HepG2 (cell line): ENCODE data around the gene MEF2D. TPM values are rescaled to one million over a fixed set of nuclear protein-coding genes. Genes with fewer than 3 reads are reported as not detected.

Experiments
- ATAD3A ChIP-seq: sonication (generic); formaldehyde crosslinking; IDR thresholded peaks from 2 replicates; pipeline ENCODE4 v1.4.0; 2020; ENCODE audit warnings: missing genetic modification reagents
- BHLHE40 ChIP-seq: IDR thresholded peaks from 2 replicates; pipeline ENCODE4 v1.6.1; 2011; ENCODE audit warnings: low read length, improper control_type of control experiment
- CCAR2 ChIP-seq: fragments of 200-400 bp; formaldehyde crosslinking; optimal IDR thresholded peaks from 2 replicates; pipeline ENCODE3; 2018; ENCODE audit warnings: low read depth, mild to moderate bottlenecking, low read length, moderate library complexity
- RELA ChIP-seq: sonication (generic); formaldehyde crosslinking; IDR thresholded peaks from 2 replicates; pipeline ENCODE4 v1.4.0; 2020; ENCODE audit warnings: missing genetic modification reagents
- SNAI1 ChIP-seq: sonication (generic); formaldehyde crosslinking; IDR thresholded peaks from 2 replicates; pipeline ENCODE4 v1.5.0; 2020; ENCODE audit warnings: mild to moderate bottlenecking, missing genetic modification reagents, borderline replicate concordance
- SRSF1 ChIP-seq: fragments of 200-400 bp; formaldehyde crosslinking; optimal IDR thresholded peaks from 2 replicates; pipeline ENCODE3; 2017; ENCODE audit warnings: mild to moderate bottlenecking, low read depth, low read length, moderate library complexity
- ZC3H4 ChIP-seq: sonication (generic); formaldehyde crosslinking; IDR thresholded peaks from 2 replicates; pipeline ENCODE4 v1.4.0; 2020; ENCODE audit warnings: missing genetic modification reagents, borderline replicate concordance
- ZNF124 ChIP-seq: sonication (generic); formaldehyde crosslinking; IDR thresholded peaks from 2 replicates; pipeline ENCODE4 v1.4.0; 2020; ENCODE audit warnings: missing genetic modification reagents
- ZNF350 ChIP-seq: sonication (generic); formaldehyde crosslinking; IDR thresholded peaks from 2 replicates; pipeline ENCODE4 v1.4.0; 2020; ENCODE audit warnings: mild to moderate bottlenecking, low read depth, missing genetic modification reagents, borderline replicate concordance
- ZNF549 ChIP-seq: sonication (generic); formaldehyde crosslinking; IDR thresholded peaks from 2 replicates; pipeline ENCODE4 v1.5.0; 2020; ENCODE audit warnings: missing genetic modification reagents
- ZNF773 ChIP-seq: sonication (generic); formaldehyde crosslinking; IDR thresholded peaks from 2 replicates; pipeline ENCODE4 v1.4.0; 2020; ENCODE audit warnings: missing genetic modification reagents, borderline replicate concordance
- ZNF816 ChIP-seq: sonication (generic); formaldehyde crosslinking; IDR thresholded peaks from 2 replicates; pipeline ENCODE4 v1.8.0; 2022; ENCODE audit warnings: missing genetic modification reagents, mild to moderate bottlenecking, borderline replicate concordance
- ZNF850 ChIP-seq: sonication (generic); formaldehyde crosslinking; conservative IDR thresholded peaks from 2 replicates; pipeline ENCODE4 v1.9.0; 2021; ENCODE audit warnings: mild to moderate bottlenecking, missing genetic modification reagents
- polyA plus RNA-seq, 8 experiments: library from polyadenylated mRNA; depleted of rRNA in 3 of 8; stranded (reverse) in 7 of 8; unstranded in 1 of 8; fragments of >200 nt; fragmentation: Illumina TruSeq in 4 of 8; extraction: Trizol in 4 of 8; gene quantifications; 2 replicates each; pipeline versions ENCODE4 v1.2.1 to v1.2.3, GENCODE V29; 2011 to 2016; ENCODE audit warnings: low read depth in 4 of 8, missing spikeins in 1 of 8, mixed read lengths in 1 of 8; ENCODE audit not compliant: insufficient read depth in 1 of 8
- total RNA-seq, 5 experiments: library from RNA; depleted of rRNA; stranded (reverse); fragments of >200 nt; fragmentation: Illumina TruSeq; extraction: Trizol; gene quantifications; 2 replicates each; pipeline ENCODE4 v1.2.3, GENCODE V29; 2016; ENCODE audit warnings: low read depth in 1 of 5
- TF ChIP-seq, protein P1 (sequence below): sonication (generic); formaldehyde crosslinking; IDR thresholded peaks from 2 replicates; pipeline ENCODE4 v1.4.0; 2020; ENCODE audit warnings: missing genetic modification reagents, mild to moderate bottlenecking, borderline replicate concordance
- TF ChIP-seq, protein P2 (sequence below): sonication (generic); formaldehyde crosslinking; IDR thresholded peaks from 2 replicates; pipeline ENCODE4 v1.8.0; 2022; ENCODE audit warnings: missing genetic modification reagents, mild to moderate bottlenecking, moderate library complexity, borderline replicate concordance
- TF ChIP-seq, protein P3 (sequence below): sonication (generic); formaldehyde crosslinking; IDR thresholded peaks from 2 replicates; pipeline ENCODE4 v1.4.0; 2020; ENCODE audit warnings: missing genetic modification reagents, low read depth, mild to moderate bottlenecking, borderline replicate concordance
- TF ChIP-seq, protein P4 (sequence below): sonication (generic); formaldehyde crosslinking; IDR thresholded peaks from 2 replicates; pipeline ENCODE4 v1.5.1; 2020; ENCODE audit warnings: missing genetic modification reagents, mild to moderate bottlenecking, borderline replicate concordance
- TF ChIP-seq, protein P5 (sequence below): IDR thresholded peaks from 2 replicates; pipeline ENCODE4 v1.6.1; 2016; ENCODE audit warnings: missing compliant biosample characterization, missing genetic modification reagents, borderline replicate concordance
- TF ChIP-seq, protein P6 (sequence below): sonication (generic); formaldehyde crosslinking; IDR thresholded peaks from 2 replicates; pipeline ENCODE4 v1.4.0; 2020; ENCODE audit warnings: mild to moderate bottlenecking, missing genetic modification reagents

The MEF2D gene
- total and polyA plus RNA-seq, 2 of the 13 experiments (the other 11 are each of a cell fraction or from before 2014, with no cell fraction given), result 1.6 to 3.9 TPM

DNA sequence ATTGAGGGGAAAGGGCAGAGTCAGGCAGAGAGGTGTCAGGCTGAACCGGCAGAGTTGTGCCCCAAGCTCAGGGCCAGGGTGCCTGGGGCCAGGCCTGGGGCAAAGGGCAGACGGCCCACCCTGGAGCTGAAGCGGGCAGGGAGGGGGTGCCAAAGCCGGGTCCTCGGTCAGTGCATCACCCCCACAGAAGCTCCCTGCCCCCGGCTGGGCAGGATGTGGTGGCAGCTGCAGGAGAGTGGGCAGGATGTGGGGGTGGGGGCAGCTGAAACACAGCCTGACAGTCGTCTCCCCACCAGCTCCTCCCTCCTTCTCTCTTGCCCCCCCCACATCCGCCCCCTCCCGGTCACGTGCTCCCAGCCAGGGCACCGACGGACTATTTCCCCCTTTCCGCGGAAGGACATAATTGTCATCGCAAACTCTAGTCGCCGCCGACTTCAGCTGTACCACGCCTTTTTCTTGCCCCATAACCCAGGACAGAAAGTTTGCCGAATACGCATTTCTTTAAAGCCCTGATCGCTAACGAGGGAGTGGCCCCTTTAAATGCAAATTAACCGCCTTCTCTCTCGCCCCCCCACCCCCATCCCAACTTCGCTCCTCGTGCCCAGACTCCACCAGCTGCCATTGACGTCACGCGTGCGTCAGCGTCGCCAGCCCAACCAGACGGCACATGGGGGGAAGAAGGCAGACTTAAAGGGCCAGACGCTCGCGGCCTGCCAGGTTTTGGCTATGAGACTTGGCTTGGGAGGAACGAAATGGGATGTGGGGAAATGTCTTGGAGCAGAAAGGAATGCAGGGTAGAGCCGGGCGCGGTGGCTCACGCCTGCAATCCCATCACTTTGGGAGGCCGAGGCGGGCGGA, 4.5 kb upstream of the MEF2D start (continued):
- TF ChIP-seq, protein P1, sequence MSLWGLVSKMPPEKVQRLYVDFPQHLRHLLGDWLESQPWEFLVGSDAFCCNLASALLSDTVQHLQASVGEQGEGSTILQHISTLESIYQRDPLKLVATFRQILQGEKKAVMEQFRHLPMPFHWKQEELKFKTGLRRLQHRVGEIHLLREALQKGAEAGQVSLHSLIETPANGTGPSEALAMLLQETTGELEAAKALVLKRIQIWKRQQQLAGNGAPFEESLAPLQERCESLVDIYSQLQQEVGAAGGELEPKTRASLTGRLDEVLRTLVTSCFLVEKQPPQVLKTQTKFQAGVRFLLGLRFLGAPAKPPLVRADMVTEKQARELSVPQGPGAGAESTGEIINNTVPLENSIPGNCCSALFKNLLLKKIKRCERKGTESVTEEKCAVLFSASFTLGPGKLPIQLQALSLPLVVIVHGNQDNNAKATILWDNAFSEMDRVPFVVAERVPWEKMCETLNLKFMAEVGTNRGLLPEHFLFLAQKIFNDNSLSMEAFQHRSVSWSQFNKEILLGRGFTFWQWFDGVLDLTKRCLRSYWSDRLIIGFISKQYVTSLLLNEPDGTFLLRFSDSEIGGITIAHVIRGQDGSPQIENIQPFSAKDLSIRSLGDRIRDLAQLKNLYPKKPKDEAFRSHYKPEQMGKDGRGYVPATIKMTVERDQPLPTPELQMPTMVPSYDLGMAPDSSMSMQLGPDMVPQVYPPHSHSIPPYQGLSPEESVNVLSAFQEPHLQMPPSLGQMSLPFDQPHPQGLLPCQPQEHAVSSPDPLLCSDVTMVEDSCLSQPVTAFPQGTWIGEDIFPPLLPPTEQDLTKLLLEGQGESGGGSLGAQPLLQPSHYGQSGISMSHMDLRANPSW (CRISPR knock-in tag), result no peak
- no peak for TF ChIP-seq CCAR2
- TF ChIP-seq ZNF350 (CRISPR knock-in tag), result peak; percentile 30; the same call in 1 of the 2 replicates
- 0 out of 2 replicates have a peak, but pooled peaks have one; percentile 45 for TF ChIP-seq ZNF850 (CRISPR knock-in tag)
- no peak for TF ChIP-seq ZNF549 (CRISPR knock-in tag)
- no peak for TF ChIP-seq RELA (CRISPR knock-in tag)
- TF ChIP-seq, protein P2, sequence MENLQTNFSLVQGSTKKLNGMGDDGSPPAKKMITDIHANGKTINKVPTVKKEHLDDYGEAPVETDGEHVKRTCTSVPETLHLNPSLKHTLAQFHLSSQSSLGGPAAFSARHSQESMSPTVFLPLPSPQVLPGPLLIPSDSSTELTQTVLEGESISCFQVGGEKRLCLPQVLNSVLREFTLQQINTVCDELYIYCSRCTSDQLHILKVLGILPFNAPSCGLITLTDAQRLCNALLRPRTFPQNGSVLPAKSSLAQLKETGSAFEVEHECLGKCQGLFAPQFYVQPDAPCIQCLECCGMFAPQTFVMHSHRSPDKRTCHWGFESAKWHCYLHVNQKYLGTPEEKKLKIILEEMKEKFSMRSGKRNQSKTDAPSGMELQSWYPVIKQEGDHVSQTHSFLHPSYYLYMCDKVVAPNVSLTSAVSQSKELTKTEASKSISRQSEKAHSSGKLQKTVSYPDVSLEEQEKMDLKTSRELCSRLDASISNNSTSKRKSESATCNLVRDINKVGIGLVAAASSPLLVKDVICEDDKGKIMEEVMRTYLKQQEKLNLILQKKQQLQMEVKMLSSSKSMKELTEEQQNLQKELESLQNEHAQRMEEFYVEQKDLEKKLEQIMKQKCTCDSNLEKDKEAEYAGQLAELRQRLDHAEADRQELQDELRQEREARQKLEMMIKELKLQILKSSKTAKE (CRISPR knock-in tag), result no peak; the same call in 1 of the 2 replicates
- peak; percentile 91 for TF ChIP-seq SRSF1
- TF ChIP-seq ZNF773 (CRISPR knock-in tag), result no peak
- TF ChIP-seq, protein P3, sequence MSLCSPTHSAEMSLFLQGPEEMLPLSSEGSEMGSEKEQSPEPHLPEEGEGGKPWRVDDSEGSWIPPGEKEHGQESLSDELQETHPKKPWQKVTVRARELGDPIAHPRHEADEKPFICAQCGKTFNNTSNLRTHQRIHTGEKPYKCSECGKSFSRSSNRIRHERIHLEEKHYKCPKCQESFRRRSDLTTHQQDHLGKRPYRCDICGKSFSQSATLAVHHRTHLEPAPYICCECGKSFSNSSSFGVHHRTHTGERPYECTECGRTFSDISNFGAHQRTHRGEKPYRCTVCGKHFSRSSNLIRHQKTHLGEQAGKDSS, result no peak
- TF ChIP-seq, protein P4, sequence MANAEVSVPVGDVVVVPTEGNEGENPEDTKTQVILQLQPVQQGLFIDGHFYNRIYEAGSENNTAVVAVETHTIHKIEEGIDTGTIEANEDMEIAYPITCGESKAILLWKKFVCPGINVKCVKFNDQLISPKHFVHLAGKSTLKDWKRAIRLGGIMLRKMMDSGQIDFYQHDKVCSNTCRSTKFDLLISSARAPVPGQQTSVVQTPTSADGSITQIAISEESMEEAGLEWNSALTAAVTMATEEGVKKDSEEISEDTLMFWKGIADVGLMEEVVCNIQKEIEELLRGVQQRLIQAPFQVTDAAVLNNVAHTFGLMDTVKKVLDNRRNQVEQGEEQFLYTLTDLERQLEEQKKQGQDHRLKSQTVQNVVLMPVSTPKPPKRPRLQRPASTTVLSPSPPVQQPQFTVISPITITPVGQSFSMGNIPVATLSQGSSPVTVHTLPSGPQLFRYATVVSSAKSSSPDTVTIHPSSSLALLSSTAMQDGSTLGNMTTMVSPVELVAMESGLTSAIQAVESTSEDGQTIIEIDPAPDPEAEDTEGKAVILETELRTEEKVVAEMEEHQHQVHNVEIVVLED (CRISPR knock-in tag), result peak; percentile 74; the same call in 1 of the 2 replicates
- TF ChIP-seq ZNF124, result no peak
- no peak for TF ChIP-seq SNAI1 (CRISPR knock-in tag)
- TF ChIP-seq, protein P5, sequence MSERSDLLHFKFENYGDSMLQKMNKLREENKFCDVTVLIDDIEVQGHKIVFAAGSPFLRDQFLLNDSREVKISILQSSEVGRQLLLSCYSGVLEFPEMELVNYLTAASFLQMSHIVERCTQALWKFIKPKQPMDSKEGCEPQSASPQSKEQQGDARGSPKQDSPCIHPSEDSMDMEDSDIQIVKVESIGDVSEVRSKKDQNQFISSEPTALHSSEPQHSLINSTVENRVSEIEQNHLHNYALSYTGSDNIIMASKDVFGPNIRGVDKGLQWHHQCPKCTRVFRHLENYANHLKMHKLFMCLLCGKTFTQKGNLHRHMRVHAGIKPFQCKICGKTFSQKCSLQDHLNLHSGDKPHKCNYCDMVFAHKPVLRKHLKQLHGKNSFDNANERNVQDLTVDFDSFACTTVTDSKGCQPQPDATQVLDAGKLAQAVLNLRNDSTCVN (CRISPR knock-in tag), result no peak
- no peak for TF ChIP-seq ZC3H4 (CRISPR knock-in tag)
- TF ChIP-seq ZNF816, result peak; percentile 76; the same call in 1 of the 2 replicates
- no peak for TF ChIP-seq ATAD3A (CRISPR knock-in tag)
- TF ChIP-seq, protein P6, sequence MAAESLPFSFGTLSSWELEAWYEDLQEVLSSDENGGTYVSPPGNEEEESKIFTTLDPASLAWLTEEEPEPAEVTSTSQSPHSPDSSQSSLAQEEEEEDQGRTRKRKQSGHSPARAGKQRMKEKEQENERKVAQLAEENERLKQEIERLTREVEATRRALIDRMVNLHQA, result no peak
- TF ChIP-seq BHLHE40, result peak; percentile 76
